ENCODE results near the gene KIF19. TPM values are rescaled to one million over a fixed set of nuclear protein-coding genes. Genes with fewer than 3 reads are reported as not detected.
"Not testable (repeated sequence)": the region's sequence is repeated elsewhere in the genome, so short reads cannot be mapped to it uniquely, and the experiment has no call there.

KIF19 gene
- polyA plus RNA-seq, 3 donors, result not detected

- Mint-ChIP-seq H3K27me3 (ENCODE audit: low read depth in 3 of 3) (peaks cover 15 to 24% (median 17%) of the 10 kb centered on the region in 3 donors), H3K9me3 (no peaks in the 10 kb centered on the region), H3K27ac (peak overlapping the region in 6 of 7 donors; percentile 9 to 84 (median 72)), H3K4me3 (peak overlapping the region in 1 of 2 donors; percentile 39), H3K4me1 (peaks cover 31% of the 10 kb centered on the region), H3K36me3 (peaks cover 0 to 1% of the 10 kb centered on the region in 2 donors)
- TF ChIP-seq CTCF (IDR thresholded peaks at IDR 0.05), result no peak
- Histone ChIP-seq H3K27ac (ENCODE audit: low read depth in 1 of 2, low read length in 2 of 2) (no peak overlapping the region), H2AFZ (ENCODE audit: insufficient read depth, low read depth, low read length, poor library complexity, severe bottlenecking) (no peak overlapping the region), H3K9ac (ENCODE audit: insufficient read depth, low read length, poor library complexity, severe bottlenecking) (no peak overlapping the region), H3K27me3 (ENCODE audit: control insufficient read depth in 2 of 2, insufficient read depth in 2 of 2, low read length in 2 of 2) (peaks cover 0 to 5% of the 10 kb centered on the region in 2 donors), H4K20me1 (ENCODE audit: insufficient read depth, low read length) (no peaks in the 10 kb centered on the region), H3K79me2 (ENCODE audit: insufficient read depth, low read length) (no peaks in the 10 kb centered on the region), H3K4me2 (replicated peaks; ENCODE audit: extremely low read depth, low read length, poor library complexity, severe bottlenecking) (no peak overlapping the region), H3K4me1 (ENCODE audit: control insufficient read depth in 1 of 2, insufficient read depth in 2 of 2, low read length in 2 of 2) (peaks cover 25 to 26% of the 10 kb centered on the region in 2 donors), H3K9me3 (replicated peaks in 1 of 2; ENCODE audit: control insufficient read depth in 1 of 2, insufficient read depth in 1 of 2, low read length in 2 of 2) (no peaks in the 10 kb centered on the region), H3K36me3 (replicated peaks in 1 of 2; ENCODE audit: control insufficient read depth in 1 of 2, insufficient read depth in 2 of 2, low read length in 2 of 2) (no peaks in the 10 kb centered on the region), H3K4me3 (replicated peaks in 1 of 3; ENCODE audit: low read depth in 2 of 3, low read length in 3 of 3) (no peak overlapping the region)
- 53% methylated on average over 7 of the region's 9 CpGs for WGBS (ENCODE audit: insufficient coverage)
- intact Hi-C loops (cut with micrococcal nuclease), result loop anchor here (5.0 kb wide), 1 partner anchor 68 kb away; the partner anchor contains the start of gene TTYH2 (in 2 of the 2)
- peak; percentile 60 to 87 (median 63) for DNase-seq
These were observed 45.9 kb upstream of the KIF19 start for GRCh38 chr17:74280093-74280513.

- Histone ChIP-seq H2AFZ (ENCODE audit: insufficient read depth, low read depth, low read length, poor library complexity, severe bottlenecking) (no peak overlapping the region), H4K20me1 (ENCODE audit: insufficient read depth, low read length) (no peaks in the 10 kb centered on the region), H3K9ac (ENCODE audit: insufficient read depth, low read length, poor library complexity, severe bottlenecking) (no peak overlapping the region), H3K4me2 (replicated peaks; ENCODE audit: extremely low read depth, low read length, poor library complexity, severe bottlenecking) (no peak overlapping the region), H3K9me3 (replicated peaks in 1 of 2; ENCODE audit: control insufficient read depth in 1 of 2, insufficient read depth in 1 of 2, low read length in 2 of 2) (no peaks in the 10 kb centered on the region), H3K36me3 (replicated peaks in 1 of 2; ENCODE audit: control insufficient read depth in 1 of 2, insufficient read depth in 2 of 2, low read length in 2 of 2) (no peaks in the 10 kb centered on the region), H3K27me3 (ENCODE audit: control insufficient read depth in 2 of 2, insufficient read depth in 2 of 2, low read length in 2 of 2) (peaks cover 0 to 11% of the 10 kb centered on the region in 2 donors), H3K27ac (ENCODE audit: low read depth in 1 of 2, low read length in 2 of 2) (no peak overlapping the region), H3K4me3 (replicated peaks in 1 of 3; ENCODE audit: low read depth in 2 of 3, low read length in 3 of 3) (no peak overlapping the region), H3K79me2 (ENCODE audit: insufficient read depth, low read length) (no peaks in the 10 kb centered on the region), H3K4me1 (ENCODE audit: control insufficient read depth in 1 of 2, insufficient read depth in 2 of 2, low read length in 2 of 2) (peaks cover 25 to 26% of the 10 kb centered on the region in 2 donors)
- no peak for TF ChIP-seq CTCF (IDR thresholded peaks at IDR 0.05)
- DNase-seq, result no peak
- Mint-ChIP-seq H3K4me1 (peaks cover 28% of the 10 kb centered on the region), H3K9me3 (no peaks in the 10 kb centered on the region), H3K36me3 (no peaks in the 10 kb centered on the region), H3K27ac (peak overlapping the region in 1 of 7 donors; percentile 85), H3K4me3 (no peak overlapping the region), H3K27me3 (ENCODE audit: low read depth in 3 of 3) (peaks cover 17 to 21% (median 21%) of the 10 kb centered on the region in 3 donors)
- intact Hi-C loops (cut with micrococcal nuclease), result loop anchor here (5.0 kb wide), 1 partner anchor 69 kb away; the partner anchor contains the start of gene TTYH2 (in 2 of the 2)
- 97% methylated on average over 18 of the region's 20 CpGs for WGBS (ENCODE audit: insufficient coverage)
These were observed 44.2 kb upstream of the KIF19 start for GRCh38 chr17:74281799-74282198.

- not testable (repeated sequence) for H3K4me3 Mint-ChIP-seq; DNase-seq; H3K27ac ChIP-seq (ENCODE audit: low read depth in 1 of 2, low read length in 2 of 2); H3K9ac ChIP-seq (ENCODE audit: insufficient read depth, low read length, poor library complexity, severe bottlenecking); H3K4me3 ChIP-seq (replicated peaks in 1 of 3; ENCODE audit: low read depth in 2 of 3, low read length in 3 of 3); H3K9me3 ChIP-seq (replicated peaks in 1 of 2; ENCODE audit: control insufficient read depth in 1 of 2, insufficient read depth in 1 of 2, low read length in 2 of 2); H3K36me3 ChIP-seq (replicated peaks in 1 of 2; ENCODE audit: control insufficient read depth in 1 of 2, insufficient read depth in 2 of 2, low read length in 2 of 2); H3K9me3 Mint-ChIP-seq; H3K36me3 Mint-ChIP-seq; H4K20me1 ChIP-seq (ENCODE audit: insufficient read depth, low read length); H3K4me2 ChIP-seq (replicated peaks; ENCODE audit: extremely low read depth, low read length, poor library complexity, severe bottlenecking); H2AFZ ChIP-seq (ENCODE audit: insufficient read depth, low read depth, low read length, poor library complexity, severe bottlenecking); H3K79me2 ChIP-seq (ENCODE audit: insufficient read depth, low read length)
- peaks cover 28% of the 10 kb centered on the region for H3K4me1 Mint-ChIP-seq
- peaks cover 18 to 21% (median 21%) of the 10 kb centered on the region in 3 donors for H3K27me3 Mint-ChIP-seq (ENCODE audit: low read depth in 3 of 3)
- Histone ChIP-seq H3K4me1 (ENCODE audit: control insufficient read depth in 1 of 2, insufficient read depth in 2 of 2, low read length in 2 of 2) (peaks cover 25 to 26% of the 10 kb centered on the region in 2 donors), H3K27me3 (ENCODE audit: control insufficient read depth in 2 of 2, insufficient read depth in 2 of 2, low read length in 2 of 2) (peaks cover 0 to 11% of the 10 kb centered on the region in 2 donors)
- no CpG with 5 or more reads among the region's 4 CpGs for WGBS (ENCODE audit: insufficient coverage)
- intact Hi-C loops (cut with micrococcal nuclease), result loop anchor here (5.0 kb wide), 1 partner anchor 70 kb away; the partner anchor contains the start of gene TTYH2 (in 2 of the 2)
- peak overlapping the region in 6 of 7 donors; percentile 30 to 85 (median 74) for H3K27ac Mint-ChIP-seq
These were observed 43.8 kb upstream of the KIF19 start for GRCh38 chr17:74282274-74282586.

Measured in CD14-positive monocyte (primary cell).